Stimulated activated CD4-positive, alpha-beta T cell treated with anti-CD3 and anti-CD28 coated beads, Interleukin-15, amount 100 ng/mL, for 1 hour (primary cell): Measurements from ENCODE around the gene RBM19.

Source experiments
- DNase-seq, 2 donors: peaks; one replicate each; pipeline ENCODE4 v3.0.0-alpha.2; 2020; ENCODE audit warnings: low read depth in 1 of 2, low spot score in 1 of 2

The RBM19 gene

GRCh38 chr12:113933201-113933786 is 32.8 kb downstream of the RBM19 start:
- no peak for DNase-seq

- no peak for DNase-seq
Measured at GRCh38 chr12:113932381-113933196, 33.5 kb downstream of the RBM19 start.

- no peak for DNase-seq
Measured at GRCh38 chr12:113931517-113931916, 34.6 kb downstream of the RBM19 start.

- no peak for DNase-seq
Measured at GRCh38 chr12:113930249-113930648, 35.9 kb downstream of the RBM19 start.

GRCh38 chr12:113929312-113929989 is 36.7 kb downstream of the RBM19 start:
- DNase-seq = no peak

- no peak for DNase-seq
Measured at GRCh38 chr12:113926788-113927187, 39.3 kb downstream of the RBM19 start.

GRCh38 chr12:113924341-113924740 is 41.8 kb downstream of the RBM19 start:
- DNase-seq = no peak

- no peak for DNase-seq
Measured at GRCh38 chr12:113923251-113923650, 42.9 kb downstream of the RBM19 start.

- DNase-seq = no peak
Measured at GRCh38 chr12:113921430-113921829, 44.7 kb downstream of the RBM19 start.

GRCh38 chr12:113919791-113920190 is 46.3 kb downstream of the RBM19 start:
- no peak for DNase-seq

GRCh38 chr12:113918306-113918705 is 47.8 kb downstream of the RBM19 start:
- no peak for DNase-seq

- DNase-seq = no peak
Measured at GRCh38 chr12:113917393-113917792, 48.7 kb downstream of the RBM19 start.

- DNase-seq = no peak
Measured at GRCh38 chr12:113914806-113915205, 51.3 kb downstream of the RBM19 start.

GRCh38 chr12:113914176-113914575 is 51.9 kb downstream of the RBM19 start:
- DNase-seq = no peak

- peak; percentile 10 to 21 for DNase-seq
Measured at GRCh38 chr12:113912760-113913329, 53.3 kb downstream of the RBM19 start.

- DNase-seq = no peak
Measured at GRCh38 chr12:113911971-113912759, 54.0 kb downstream of the RBM19 start.

- no peak for DNase-seq
Measured at GRCh38 chr12:113910751-113911272, 55.3 kb downstream of the RBM19 start.

- no peak for DNase-seq
Measured at GRCh38 chr12:113909776-113910420, 56.2 kb downstream of the RBM19 start.

GRCh38 chr12:113908584-113909100 is 57.5 kb downstream of the RBM19 start:
- DNase-seq = no peak
